CD4-positive, alpha-beta T cell (primary cell): ENCODE measurements around the gene MUC15. TPM values are rescaled to one million over a fixed set of nuclear protein-coding genes. Genes with fewer than 3 reads are reported as not detected.

Source experiments
- ATAC-seq: fragments of 200-7000 bp; cut with Tn5 transposase; one replicate; pipeline ENCODE4 v1.10.0; 2022; ENCODE audit warnings: mild to moderate bottlenecking; ENCODE audit not compliant: poor library complexity
- CTCF ChIA-PET: fragments of 350-600 bp; sonication (Branson Sonifier 250); formaldehyde crosslinking; loops from one replicate; lab custom pipeline; 2021; ENCODE audit warnings: antibody characterized with exemption, inconsistent platforms; lab: Charles Lee
- POLR2A ChIA-PET: fragments of 350-600 bp; sonication (Branson Sonifier 250); formaldehyde crosslinking; loops from one replicate; lab custom pipeline; 2021; ENCODE audit warnings: antibody characterized with exemption, inconsistent platforms; lab: Charles Lee
- DNase-seq, 14 experiments: peaks; one replicate each; pipeline ENCODE4 v3.0.0-alpha.2; 2013 to 2020; ENCODE audit warnings: mixed read lengths in 2 of 14
- H3K27ac ChIP-seq, 2 donors: one replicate each; pipeline versions ENCODE4 v1.5.1 to v1.7.0; 2013; ENCODE audit warnings: low read length in 2 of 2, low read depth in 1 of 2, mild to moderate bottlenecking in 1 of 2
- H3K27me3 ChIP-seq, 2 experiments: 1 replicate in 1 of 2; 2 replicates in 1 of 2; pipeline versions ENCODE4 v1.6.1 to v1.7.0; 2013; ENCODE audit warnings: low read length in 2 of 2, control low read depth in 1 of 2, mild to moderate bottlenecking in 1 of 2, moderate library complexity in 1 of 2; ENCODE audit not compliant: insufficient read depth in 2 of 2, control insufficient read depth in 1 of 2
- H3K36me3 ChIP-seq: one replicate; pipeline ENCODE4 v1.6.1; 2013; ENCODE audit warnings: low read length, control low read depth; ENCODE audit not compliant: insufficient read depth
- H3K4me1 ChIP-seq: one replicate; pipeline ENCODE4 v1.6.1; 2013; ENCODE audit warnings: low read length, control low read depth; ENCODE audit not compliant: insufficient read depth
- H3K4me3 ChIP-seq: one replicate; pipeline ENCODE4 v1.5.1; 2013; ENCODE audit warnings: mild to moderate bottlenecking, low read length, moderate library complexity
- H3K9me3 ChIP-seq, 2 experiments: 1 replicate in 1 of 2; 2 replicates in 1 of 2; pipeline versions ENCODE4 v1.6.1 to v1.7.0; 2013; ENCODE audit warnings: low read length in 2 of 2, mild to moderate bottlenecking in 2 of 2, control low read depth in 1 of 2, moderate library complexity in 1 of 2; ENCODE audit not compliant: control insufficient read depth in 1 of 2, insufficient read depth in 1 of 2
- H3K27ac Mint-ChIP-seq: one replicate; pipeline ENCODE4 v1.8.0; 2020; ENCODE audit warnings: mixed read lengths
- H3K27me3 Mint-ChIP-seq: one replicate; pipeline ENCODE4 v1.8.0; 2021; ENCODE audit warnings: mixed read lengths
- H3K36me3 Mint-ChIP-seq: one replicate; pipeline ENCODE4 v1.8.0; 2021; ENCODE audit warnings: low read depth, mixed read lengths
- H3K4me1 Mint-ChIP-seq: one replicate; pipeline ENCODE4 v1.8.0; 2021; ENCODE audit warnings: low read depth, mixed read lengths
- H3K4me3 Mint-ChIP-seq: one replicate; pipeline ENCODE4 v1.8.0; 2020; ENCODE audit warnings: mild to moderate bottlenecking, mixed read lengths
- H3K9me3 Mint-ChIP-seq: one replicate; pipeline ENCODE4 v1.8.0; 2020; ENCODE audit warnings: mixed read lengths
- CTCF ChIP-seq: fragments of 200-600 bp; IDR thresholded peaks from one replicate; pipeline ENCODE4 v1.8.0; 2022; ENCODE audit warnings: antibody characterized with exemption, mild to moderate bottlenecking
- intact Hi-C, 2 experiments: fragments of 100-400 bp; cut with DNase I in 1 of 2; cut with micrococcal nuclease in 1 of 2; formaldehyde crosslinking; loops; one replicate each; pipeline versions ENCODE4 v1.15.1 to v1.9.0; 2023 to 2025; cut with DNase I, micrococcal nuclease
- total RNA-seq, 174 experiments: library from RNA in 2 of 174; stranded (reverse) in 2 of 174; gene quantifications; one replicate each; pipeline ENCODE4 v1.2.3 and lab custom pipeline; 2021 to 2026

MUC15 gene
- total RNA-seq, 2 experiments from 2014 or later = not detected

DNA sequence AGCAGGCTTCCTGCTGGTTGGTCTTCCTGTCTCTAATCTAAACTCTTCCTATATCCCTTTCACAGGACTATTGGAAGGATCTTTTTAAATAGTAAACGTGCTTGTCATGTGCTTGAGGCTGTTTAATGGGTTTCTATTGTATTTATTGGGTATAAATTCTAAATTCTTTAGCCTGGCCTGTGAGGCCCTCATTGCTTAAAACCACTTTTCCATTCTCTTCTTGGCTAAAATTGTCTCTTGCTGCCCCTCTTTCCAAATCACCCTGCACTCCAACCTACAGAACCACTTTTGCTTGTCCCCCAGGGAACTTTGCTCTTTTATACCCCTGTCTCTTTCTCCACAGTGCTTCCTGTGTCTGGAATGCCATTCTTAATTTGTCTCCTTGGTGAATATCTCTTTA, 46.4 kb upstream of the MUC15 start:
- H3K4me1 ChIP-seq = no peaks in the 10 kb centered on the region
- intact Hi-C loops = no loop called here
- CTCF ChIA-PET = no interaction called here
- Mint-ChIP-seq H3K4me1 (no peaks in the 10 kb centered on the region), H3K27me3 (no peaks in the 10 kb centered on the region), H3K36me3 (no peaks in the 10 kb centered on the region), H3K27ac (no peak overlapping the region), H3K9me3 (peaks cover 4% of the 10 kb centered on the region), H3K4me3 (no peak overlapping the region)
- peaks cover 4 to 13% of the 10 kb centered on the region in 2 experiments for H3K9me3 ChIP-seq
- H3K27ac ChIP-seq = no peak overlapping the region
- H3K36me3 ChIP-seq = no peaks in the 10 kb centered on the region
- no peaks in the 10 kb centered on the region for H3K27me3 ChIP-seq
- no peak overlapping the region for H3K4me3 ChIP-seq
- POLR2A ChIA-PET = no interaction called here
- no peak for TF ChIP-seq CTCF
- ATAC-seq (no peak), DNase-seq (no peak)

GRCh38 chr11:26613759-26614158, 41.7 kb upstream of the MUC15 start:
- no peak overlapping the region for H3K27ac Mint-ChIP-seq
- H3K4me3 ChIP-seq = no peak overlapping the region
- H3K27me3 Mint-ChIP-seq = no peaks in the 10 kb centered on the region
- intact Hi-C loops = no loop called here
- H3K9me3 Mint-ChIP-seq = peaks cover 19% of the 10 kb centered on the region
- H3K4me1 Mint-ChIP-seq = no peaks in the 10 kb centered on the region
- ATAC-seq (no peak), DNase-seq (no peak)
- H3K36me3 ChIP-seq = no peaks in the 10 kb centered on the region
- no peak for TF ChIP-seq CTCF
- ChIA-PET POLR2A (no interaction called here), CTCF (no interaction called here)
- no peak overlapping the region for H3K4me3 Mint-ChIP-seq
- H3K27me3 ChIP-seq = no peaks in the 10 kb centered on the region
- peaks cover 6 to 17% of the 10 kb centered on the region in 2 experiments for H3K9me3 ChIP-seq
- H3K36me3 Mint-ChIP-seq = no peaks in the 10 kb centered on the region
- no peak overlapping the region for H3K27ac ChIP-seq
- no peaks in the 10 kb centered on the region for H3K4me1 ChIP-seq

GRCh38 chr11:26608507-26609146, 36.6 kb upstream of the MUC15 start:
- ChIA-PET CTCF (no interaction called here), POLR2A (no interaction called here)
- no peak for TF ChIP-seq CTCF
- Histone ChIP-seq H3K27me3 (no peaks in the 10 kb centered on the region), H3K27ac (no peak overlapping the region), H3K4me3 (no peak overlapping the region), H3K9me3 (peaks cover 3 to 14% of the 10 kb centered on the region in 2 experiments), H3K4me1 (no peaks in the 10 kb centered on the region), H3K36me3 (no peaks in the 10 kb centered on the region)
- DNase-seq (no peak), ATAC-seq (no peak)
- Mint-ChIP-seq H3K4me3 (no peak overlapping the region), H3K4me1 (no peaks in the 10 kb centered on the region), H3K27ac (no peak overlapping the region), H3K36me3 (no peaks in the 10 kb centered on the region), H3K27me3 (no peaks in the 10 kb centered on the region), H3K9me3 (peaks cover 27% of the 10 kb centered on the region)
- intact Hi-C loops = no loop called here
